Neural cell (in vitro differentiated cells): ENCODE measurements around the gene ENTREP3.
"Not testable (repeated sequence)": the region's sequence is repeated elsewhere in the genome, so short reads cannot be mapped to it uniquely, and the experiment has no call there.

Experiments
- EP300 ChIP-seq: fragments of 450-650 bp; conservative IDR thresholded peaks from 2 replicates; pipeline ENCODE4 v1.6.1; 2014; ENCODE audit warnings: antibody characterized with exemption, mild to moderate bottlenecking, moderate library complexity; ENCODE audit not compliant: poor library complexity, severe bottlenecking
- EZH2 ChIP-seq: fragments of 200-600, 300-800 bp; shearing (Covaris generic), sonication (generic); IDR thresholded peaks from 2 replicates; pipeline ENCODE4 v1.6.1; 2014; ENCODE audit warnings: antibody characterized with exemption, low read length, borderline replicate concordance, mild to moderate bottlenecking; ENCODE audit not compliant: insufficient read depth, poor library complexity, severe bottlenecking
- MXI1 ChIP-seq: fragments of 450-650 bp; conservative IDR thresholded peaks from 2 replicates; pipeline ENCODE4 v1.6.1; 2014; ENCODE audit warnings: antibody characterized with exemption, mild to moderate bottlenecking; ENCODE audit not compliant: poor library complexity, severe bottlenecking
- POLR2AphosphoS5 ChIP-seq: IDR thresholded peaks from 2 replicates; pipeline ENCODE4 v1.6.1; 2012
- RAD21 ChIP-seq: fragments of 450-650 bp; conservative IDR thresholded peaks from 2 replicates; pipeline ENCODE4 v1.6.1; 2014; ENCODE audit warnings: antibody characterized with exemption, mild to moderate bottlenecking, moderate library complexity
- SMC3 ChIP-seq: fragments of 450-650 bp; conservative IDR thresholded peaks from 2 replicates; pipeline ENCODE4 v1.6.1; 2014; ENCODE audit warnings: antibody characterized with exemption, mild to moderate bottlenecking, moderate library complexity; ENCODE audit not compliant: poor library complexity
- TAF1 ChIP-seq: IDR thresholded peaks from 2 replicates; pipeline ENCODE4 v1.6.1; 2012; ENCODE audit warnings: low read depth
- TF ChIP-seq, protein P1 (sequence below): fragments of 450-650 bp; IDR thresholded peaks from 2 replicates; pipeline ENCODE4 v1.5.1; 2014; ENCODE audit warnings: antibody characterized with exemption, mild to moderate bottlenecking, moderate library complexity; ENCODE audit not compliant: poor library complexity, severe bottlenecking
- TF ChIP-seq, protein P2 (sequence below): IDR thresholded peaks from 2 replicates; pipeline ENCODE4 v1.6.1; 2012; ENCODE audit warnings: borderline replicate concordance

DNA sequence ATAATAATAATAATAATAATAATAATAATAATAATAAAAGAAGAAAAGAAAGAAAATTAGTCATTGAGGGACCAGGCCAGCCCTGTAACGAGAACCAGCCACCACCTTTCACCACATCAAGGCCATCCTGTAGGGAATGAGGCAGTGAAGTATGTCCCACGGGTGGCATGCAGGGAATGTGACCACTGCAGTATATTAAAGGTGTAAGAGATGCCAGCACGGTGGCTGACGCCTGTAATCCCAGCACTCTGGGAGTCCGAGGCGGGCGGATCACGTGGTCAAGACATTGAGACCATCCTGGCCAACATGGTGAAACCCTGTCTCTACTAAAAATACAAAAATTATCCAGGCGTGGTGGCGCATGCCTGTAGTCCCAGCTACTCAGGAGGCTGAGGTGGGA, 35.7 kb upstream of the ENTREP3 start:
- TF ChIP-seq, protein P1, sequence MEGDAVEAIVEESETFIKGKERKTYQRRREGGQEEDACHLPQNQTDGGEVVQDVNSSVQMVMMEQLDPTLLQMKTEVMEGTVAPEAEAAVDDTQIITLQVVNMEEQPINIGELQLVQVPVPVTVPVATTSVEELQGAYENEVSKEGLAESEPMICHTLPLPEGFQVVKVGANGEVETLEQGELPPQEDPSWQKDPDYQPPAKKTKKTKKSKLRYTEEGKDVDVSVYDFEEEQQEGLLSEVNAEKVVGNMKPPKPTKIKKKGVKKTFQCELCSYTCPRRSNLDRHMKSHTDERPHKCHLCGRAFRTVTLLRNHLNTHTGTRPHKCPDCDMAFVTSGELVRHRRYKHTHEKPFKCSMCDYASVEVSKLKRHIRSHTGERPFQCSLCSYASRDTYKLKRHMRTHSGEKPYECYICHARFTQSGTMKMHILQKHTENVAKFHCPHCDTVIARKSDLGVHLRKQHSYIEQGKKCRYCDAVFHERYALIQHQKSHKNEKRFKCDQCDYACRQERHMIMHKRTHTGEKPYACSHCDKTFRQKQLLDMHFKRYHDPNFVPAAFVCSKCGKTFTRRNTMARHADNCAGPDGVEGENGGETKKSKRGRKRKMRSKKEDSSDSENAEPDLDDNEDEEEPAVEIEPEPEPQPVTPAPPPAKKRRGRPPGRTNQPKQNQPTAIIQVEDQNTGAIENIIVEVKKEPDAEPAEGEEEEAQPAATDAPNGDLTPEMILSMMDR, result not testable (repeated sequence)
- not testable (repeated sequence) for TF ChIP-seq TAF1, EZH2, POLR2AphosphoS5, SMC3, RAD21, EP300, MXI1
- TF ChIP-seq, protein P2, sequence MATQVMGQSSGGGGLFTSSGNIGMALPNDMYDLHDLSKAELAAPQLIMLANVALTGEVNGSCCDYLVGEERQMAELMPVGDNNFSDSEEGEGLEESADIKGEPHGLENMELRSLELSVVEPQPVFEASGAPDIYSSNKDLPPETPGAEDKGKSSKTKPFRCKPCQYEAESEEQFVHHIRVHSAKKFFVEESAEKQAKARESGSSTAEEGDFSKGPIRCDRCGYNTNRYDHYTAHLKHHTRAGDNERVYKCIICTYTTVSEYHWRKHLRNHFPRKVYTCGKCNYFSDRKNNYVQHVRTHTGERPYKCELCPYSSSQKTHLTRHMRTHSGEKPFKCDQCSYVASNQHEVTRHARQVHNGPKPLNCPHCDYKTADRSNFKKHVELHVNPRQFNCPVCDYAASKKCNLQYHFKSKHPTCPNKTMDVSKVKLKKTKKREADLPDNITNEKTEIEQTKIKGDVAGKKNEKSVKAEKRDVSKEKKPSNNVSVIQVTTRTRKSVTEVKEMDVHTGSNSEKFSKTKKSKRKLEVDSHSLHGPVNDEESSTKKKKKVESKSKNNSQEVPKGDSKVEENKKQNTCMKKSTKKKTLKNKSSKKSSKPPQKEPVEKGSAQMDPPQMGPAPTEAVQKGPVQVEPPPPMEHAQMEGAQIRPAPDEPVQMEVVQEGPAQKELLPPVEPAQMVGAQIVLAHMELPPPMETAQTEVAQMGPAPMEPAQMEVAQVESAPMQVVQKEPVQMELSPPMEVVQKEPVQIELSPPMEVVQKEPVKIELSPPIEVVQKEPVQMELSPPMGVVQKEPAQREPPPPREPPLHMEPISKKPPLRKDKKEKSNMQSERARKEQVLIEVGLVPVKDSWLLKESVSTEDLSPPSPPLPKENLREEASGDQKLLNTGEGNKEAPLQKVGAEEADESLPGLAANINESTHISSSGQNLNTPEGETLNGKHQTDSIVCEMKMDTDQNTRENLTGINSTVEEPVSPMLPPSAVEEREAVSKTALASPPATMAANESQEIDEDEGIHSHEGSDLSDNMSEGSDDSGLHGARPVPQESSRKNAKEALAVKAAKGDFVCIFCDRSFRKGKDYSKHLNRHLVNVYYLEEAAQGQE, result not testable (repeated sequence)
